Measurements from ENCODE around the gene WNK2. TPM values are rescaled to one million over a fixed set of nuclear protein-coding genes. Genes with fewer than 3 reads are reported as not detected.
A peak's percentile ranks its signal among the peaks of the same experiment; 100 is the strongest.

Gene WNK2
- total and polyA plus RNA-seq, 2 experiments from 2014 or later = 34.5 to 92.2 TPM

DNA sequence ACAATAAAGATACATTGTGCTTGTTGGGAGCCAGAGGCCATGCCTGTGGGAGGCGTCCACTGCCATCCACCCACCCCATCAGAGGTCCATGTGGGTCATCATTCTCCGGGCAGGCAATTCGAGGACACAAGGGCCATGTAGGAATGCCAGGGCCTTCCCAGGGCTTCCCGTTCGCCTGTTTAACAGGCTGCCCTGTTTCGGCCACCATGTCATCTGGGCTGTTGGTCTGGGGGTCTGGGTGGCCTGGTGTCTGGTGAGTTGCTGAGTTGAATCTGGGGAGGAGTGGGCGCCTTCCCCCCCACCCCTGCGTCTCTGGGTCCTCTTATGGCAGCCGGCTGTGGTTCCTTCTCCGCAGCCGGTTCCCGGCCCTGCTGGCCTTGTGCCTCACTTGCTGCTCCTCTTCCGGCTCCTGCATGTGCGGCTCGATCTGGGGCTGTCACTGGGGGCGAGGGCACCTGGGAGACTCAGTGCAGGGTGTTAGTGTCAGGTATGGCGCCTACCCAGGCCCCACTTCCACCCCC, 117.4 kb downstream of the WNK2 start:
- Histone ChIP-seq H3K36me3 (no peaks in the 10 kb centered on the region), H3K27ac (no peak overlapping the region)

DNA sequence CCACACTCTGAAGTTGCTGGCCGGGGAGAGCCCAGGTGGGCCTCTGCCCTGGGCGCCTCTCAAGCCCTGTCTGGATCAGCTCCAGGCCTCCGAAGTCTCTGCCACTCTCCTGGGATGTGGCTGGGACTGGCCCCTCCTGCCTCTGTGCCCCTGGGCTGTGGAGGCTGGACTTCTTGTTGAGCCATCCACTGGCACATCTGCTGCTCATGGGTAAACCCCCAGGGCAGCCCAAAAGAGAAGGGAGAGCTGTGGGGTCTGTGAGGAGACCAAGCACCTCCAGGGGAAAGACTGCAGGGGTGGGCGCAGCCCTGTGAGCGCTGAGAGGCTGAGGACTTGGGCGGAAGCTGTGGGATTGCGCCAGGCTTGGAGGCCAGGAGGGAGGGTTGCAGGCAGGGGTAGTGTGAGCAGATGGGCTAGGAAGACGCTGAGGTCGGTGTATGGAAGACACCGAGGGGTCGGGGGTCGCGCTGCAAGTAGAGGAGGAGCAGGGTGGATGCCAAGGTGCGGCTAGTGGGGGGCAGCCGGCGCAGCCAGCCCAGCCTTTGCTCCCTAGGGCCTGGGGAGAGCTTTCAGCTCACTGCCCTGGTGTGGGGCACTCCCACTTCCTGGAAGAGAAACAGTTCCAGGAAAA, 118.1 kb downstream of the WNK2 start:
- no peaks in the 10 kb centered on the region for H3K9me3 ChIP-seq (ENCODE audit: low read depth)
- DNase-seq (ENCODE audit: low read depth in 1 of 2, low spot score in 1 of 2) = no peak
- no peaks in the 10 kb centered on the region for H3K4me1 ChIP-seq (ENCODE audit: low read depth)
- no peaks in the 10 kb centered on the region for H3K36me3 ChIP-seq
- TF ChIP-seq, protein P1, sequence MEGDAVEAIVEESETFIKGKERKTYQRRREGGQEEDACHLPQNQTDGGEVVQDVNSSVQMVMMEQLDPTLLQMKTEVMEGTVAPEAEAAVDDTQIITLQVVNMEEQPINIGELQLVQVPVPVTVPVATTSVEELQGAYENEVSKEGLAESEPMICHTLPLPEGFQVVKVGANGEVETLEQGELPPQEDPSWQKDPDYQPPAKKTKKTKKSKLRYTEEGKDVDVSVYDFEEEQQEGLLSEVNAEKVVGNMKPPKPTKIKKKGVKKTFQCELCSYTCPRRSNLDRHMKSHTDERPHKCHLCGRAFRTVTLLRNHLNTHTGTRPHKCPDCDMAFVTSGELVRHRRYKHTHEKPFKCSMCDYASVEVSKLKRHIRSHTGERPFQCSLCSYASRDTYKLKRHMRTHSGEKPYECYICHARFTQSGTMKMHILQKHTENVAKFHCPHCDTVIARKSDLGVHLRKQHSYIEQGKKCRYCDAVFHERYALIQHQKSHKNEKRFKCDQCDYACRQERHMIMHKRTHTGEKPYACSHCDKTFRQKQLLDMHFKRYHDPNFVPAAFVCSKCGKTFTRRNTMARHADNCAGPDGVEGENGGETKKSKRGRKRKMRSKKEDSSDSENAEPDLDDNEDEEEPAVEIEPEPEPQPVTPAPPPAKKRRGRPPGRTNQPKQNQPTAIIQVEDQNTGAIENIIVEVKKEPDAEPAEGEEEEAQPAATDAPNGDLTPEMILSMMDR (IDR thresholded peaks at IDR 0.05; ENCODE audit: low read depth, low read length) = no peak
- H3K27me3 ChIP-seq = no peaks in the 10 kb centered on the region
- no peak overlapping the region for H3K27ac ChIP-seq
- no peak overlapping the region for H3K4me3 ChIP-seq

More for the DNA sequence above, 117.4 kb downstream of the WNK2 start:
- Histone ChIP-seq H3K4me1 (ENCODE audit: low read depth) (no peaks in the 10 kb centered on the region), H3K9me3 (ENCODE audit: low read depth) (no peaks in the 10 kb centered on the region), H3K4me3 (no peak overlapping the region), H3K27me3 (no peaks in the 10 kb centered on the region)
- TF ChIP-seq, protein P1 (IDR thresholded peaks at IDR 0.05; ENCODE audit: low read depth, low read length) = no peak
- DNase-seq (ENCODE audit: low read depth in 1 of 2, low spot score in 1 of 2) = no peak

DNA sequence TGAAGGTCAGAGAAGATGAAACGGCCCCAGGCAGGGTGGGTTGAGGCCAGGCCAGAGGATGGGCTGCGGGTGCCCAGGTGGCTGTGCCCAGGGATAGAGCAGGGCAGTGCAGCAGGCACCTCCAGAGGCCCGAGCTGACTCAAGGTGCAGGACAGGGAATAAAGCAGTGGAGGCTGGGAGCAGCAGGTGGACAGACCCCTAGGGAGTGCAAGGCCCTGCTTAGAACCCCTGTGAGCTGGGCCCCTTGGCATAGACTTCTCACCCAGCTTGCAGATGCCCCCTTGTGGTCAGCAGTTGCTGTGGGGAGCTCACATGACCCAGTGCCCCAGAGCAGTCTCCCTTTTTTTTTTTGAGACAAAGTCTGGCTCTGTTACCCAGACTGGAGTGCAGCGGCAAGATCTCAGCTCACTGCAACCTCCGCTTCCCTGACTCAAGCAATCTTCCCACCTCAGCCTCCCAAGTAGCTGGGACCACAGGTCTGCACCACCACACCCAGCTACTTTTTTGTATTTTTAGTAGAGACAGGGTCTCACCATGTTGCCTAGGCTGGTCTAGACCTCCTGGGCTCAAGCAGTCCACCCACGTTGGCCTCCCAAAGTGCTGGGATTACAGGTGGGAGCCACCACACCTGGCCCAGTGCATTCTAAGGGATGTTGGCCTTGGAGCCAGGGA, 118.8 kb downstream of the WNK2 start:
- DNase-seq (ENCODE audit: low read depth in 1 of 2, low spot score in 1 of 2) = peak; percentile 73 to 74
- Histone ChIP-seq H3K4me1 (ENCODE audit: low read depth) (no peaks in the 10 kb centered on the region), H3K4me3 (no peak overlapping the region), H3K27ac (no peak overlapping the region), H3K27me3 (no peaks in the 10 kb centered on the region), H3K9me3 (ENCODE audit: low read depth) (no peaks in the 10 kb centered on the region), H3K36me3 (no peaks in the 10 kb centered on the region)
- TF ChIP-seq, protein P1 (IDR thresholded peaks at IDR 0.05; ENCODE audit: low read depth, low read length) = peak; percentile 69

DNA sequence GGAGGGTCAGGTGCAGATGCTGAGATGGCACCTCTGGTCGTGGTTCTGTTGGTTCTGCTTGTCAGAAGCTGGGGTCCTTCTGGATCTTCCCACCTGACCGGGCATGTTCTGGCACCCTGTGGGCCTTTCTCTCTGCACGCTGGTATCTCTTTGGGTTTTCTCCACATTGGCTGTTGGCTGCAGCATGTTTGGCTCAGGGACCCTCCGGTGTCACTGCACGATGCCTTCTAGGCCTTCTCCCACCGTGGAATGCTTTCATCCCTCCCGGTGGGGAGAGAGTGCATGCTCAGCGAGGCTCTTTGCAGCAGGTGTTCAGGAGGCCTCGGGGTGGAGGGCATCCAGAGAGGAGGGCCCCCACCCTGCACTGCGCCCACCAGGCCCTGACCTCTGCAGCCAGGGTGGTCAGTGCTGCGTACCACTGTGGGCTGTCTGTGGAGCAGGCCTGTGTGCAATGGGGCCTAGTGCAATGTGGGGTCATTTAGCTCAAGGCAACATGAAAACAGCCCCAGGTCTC, 119.4 kb downstream of the WNK2 start:
- H3K4me3 ChIP-seq = no peak overlapping the region
- H3K9me3 ChIP-seq (ENCODE audit: low read depth) = no peaks in the 10 kb centered on the region
- H3K36me3 ChIP-seq = no peaks in the 10 kb centered on the region
- TF ChIP-seq, protein P1 (IDR thresholded peaks at IDR 0.05; ENCODE audit: low read depth, low read length) = no peak
- no peaks in the 10 kb centered on the region for H3K4me1 ChIP-seq (ENCODE audit: low read depth)
- no peak for DNase-seq (ENCODE audit: low read depth in 1 of 2, low spot score in 1 of 2)
- H3K27me3 ChIP-seq = no peaks in the 10 kb centered on the region
- no peak overlapping the region for H3K27ac ChIP-seq

DNA sequence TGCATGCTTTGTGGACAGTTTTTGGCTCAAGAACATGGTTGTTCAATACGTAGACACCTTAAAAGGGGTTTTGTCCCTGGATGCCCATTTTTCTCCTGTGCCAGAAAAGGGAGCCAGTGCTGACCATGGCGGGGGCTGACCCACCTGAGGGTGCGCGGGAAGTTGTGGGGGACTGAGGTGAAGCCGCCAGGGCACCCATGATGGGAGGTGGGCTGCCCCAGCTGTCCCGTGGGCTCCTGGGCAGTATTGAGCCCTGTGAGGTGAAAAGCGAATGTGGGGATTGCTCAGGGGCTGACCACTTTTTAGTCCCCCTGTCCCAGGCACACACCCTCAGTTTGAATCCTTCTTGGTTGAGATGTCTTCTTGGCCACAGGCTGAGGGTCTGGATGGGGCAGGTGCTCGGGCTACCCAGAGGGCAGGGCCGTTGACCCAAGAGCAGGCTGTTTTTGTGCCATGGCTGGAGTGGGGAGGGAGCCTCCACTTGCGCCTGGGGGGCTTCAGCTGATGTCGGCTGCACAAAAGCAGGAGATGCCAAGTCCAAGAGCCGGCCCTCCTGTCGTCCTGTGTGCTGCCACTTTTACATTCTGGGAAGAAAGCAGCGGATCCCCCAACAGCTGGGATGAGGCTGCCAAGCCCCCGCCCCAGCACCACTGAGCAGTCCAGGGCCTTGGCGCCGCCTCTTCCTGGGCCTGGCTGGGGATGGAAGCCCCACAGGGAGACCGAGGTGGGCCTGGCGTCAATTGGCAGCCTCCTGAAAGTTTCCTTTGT, 120.1 kb downstream of the WNK2 start:
- no peaks in the 10 kb centered on the region for H3K36me3 ChIP-seq
- TF ChIP-seq, protein P1 (IDR thresholded peaks at IDR 0.05; ENCODE audit: low read depth, low read length) = no peak
- H3K4me3 ChIP-seq = no peak overlapping the region
- H3K4me1 ChIP-seq (ENCODE audit: low read depth) = no peaks in the 10 kb centered on the region
- no peak for DNase-seq (ENCODE audit: low read depth in 1 of 2, low spot score in 1 of 2)
- no peaks in the 10 kb centered on the region for H3K27me3 ChIP-seq
- H3K9me3 ChIP-seq (ENCODE audit: low read depth) = no peaks in the 10 kb centered on the region
- no peak overlapping the region for H3K27ac ChIP-seq

All from cardiac muscle cell (in vitro differentiated cells and primary cell).